Body of pancreas (tissue), 4 donors: ENCODE measurements around the gene DNAH5.

Source experiments
- CTCF ChIP-seq, 7 experiments: fragments of 450-650 bp in 4 of 7; fragments of 200-600 bp in 3 of 7; sonication (generic) in 3 of 7; IDR thresholded peaks; one replicate each; pipeline ENCODE4 v1.5.1; 2016 to 2019; ENCODE audit warnings: antibody characterized with exemption in 7 of 7
- POLR2A ChIP-seq, 3 donors: fragments of 450-650 bp; IDR thresholded peaks; one replicate each; pipeline ENCODE4 v1.6.1; 2016; ENCODE audit warnings: antibody characterized with exemption in 3 of 3, mild to moderate bottlenecking in 2 of 3

- TF ChIP-seq POLR2A (IDR thresholded peaks at IDR 0.05) (no peak), CTCF (IDR thresholded peaks at IDR 0.05) (no peak)
Measured at GRCh38 chr5:13976223-13976622, 31.7 kb upstream of the DNAH5 start.
